Activated CD4-positive, alpha-beta T cell treated with anti-CD3 and anti-CD28 coated beads, Interleukin-10, Interleukin-2, amounts not matched to agents 100 ng/mL and 50 ng/mL, durations not matched to agents 16 hours and 8 hours (primary cell): ENCODE measurements around the gene EDIL3.

Source experiments
- DNase-seq: peaks from one replicate; pipeline ENCODE4 v3.0.0-alpha.2; 2020

Gene EDIL3

DNA sequence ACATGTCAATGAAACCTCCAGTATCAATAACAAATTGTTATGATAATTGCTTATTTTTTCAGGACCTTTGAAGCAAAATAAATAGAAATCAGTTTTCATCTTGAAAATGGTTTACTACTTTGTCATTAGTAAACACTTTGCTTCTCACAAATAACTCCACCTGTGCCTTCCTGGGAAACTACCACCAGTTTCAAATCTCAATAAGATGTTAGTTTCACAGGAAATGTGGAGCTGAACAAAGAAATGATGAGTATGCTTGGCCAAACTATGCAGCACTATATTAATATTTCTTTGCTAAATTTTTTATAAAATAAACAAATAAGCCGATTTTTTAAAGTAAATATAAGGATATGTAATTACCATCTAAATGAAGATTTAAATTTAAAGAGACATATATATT, 442.5 kb downstream of the EDIL3 start:
- no peak for DNase-seq

DNA sequence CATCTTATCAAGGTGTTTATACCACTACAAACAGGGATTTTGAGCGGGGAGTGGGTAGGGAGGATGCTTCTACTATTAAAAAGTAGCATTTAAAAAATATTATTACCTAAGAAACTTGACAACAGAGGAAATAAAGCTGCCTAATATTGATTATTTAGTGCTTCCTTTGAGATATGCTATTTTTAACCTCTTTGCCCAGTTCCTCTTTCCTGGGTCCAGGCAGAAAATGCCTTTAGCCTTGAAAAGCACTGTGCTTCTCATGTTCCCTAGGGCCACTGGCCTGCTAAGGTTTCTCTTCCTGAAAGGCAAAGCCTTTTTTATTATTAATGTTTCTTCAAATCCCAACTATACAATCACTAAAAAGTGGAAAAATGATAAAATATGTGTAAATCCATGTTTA, 446.8 kb downstream of the EDIL3 start:
- DNase-seq = no peak

DNA sequence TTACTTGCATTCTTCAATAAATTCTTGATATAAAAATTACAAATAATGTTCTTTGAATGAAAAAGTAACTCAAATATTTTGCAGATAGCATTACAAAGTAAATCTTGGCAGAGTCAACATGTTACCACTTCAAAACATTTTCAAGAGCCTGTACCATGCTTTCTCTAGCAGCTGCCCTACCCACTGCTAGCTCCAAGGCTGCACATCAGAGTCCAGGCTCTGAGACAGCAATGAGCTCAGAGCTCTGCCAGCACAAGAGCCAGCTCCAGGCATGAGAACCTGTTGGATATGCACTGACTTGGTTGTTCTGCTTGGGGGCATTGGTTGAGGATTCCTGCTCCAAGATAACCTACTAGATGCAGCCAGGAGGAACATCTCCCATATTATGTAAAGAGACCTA, 452.7 kb downstream of the EDIL3 start:
- DNase-seq = no peak

DNA sequence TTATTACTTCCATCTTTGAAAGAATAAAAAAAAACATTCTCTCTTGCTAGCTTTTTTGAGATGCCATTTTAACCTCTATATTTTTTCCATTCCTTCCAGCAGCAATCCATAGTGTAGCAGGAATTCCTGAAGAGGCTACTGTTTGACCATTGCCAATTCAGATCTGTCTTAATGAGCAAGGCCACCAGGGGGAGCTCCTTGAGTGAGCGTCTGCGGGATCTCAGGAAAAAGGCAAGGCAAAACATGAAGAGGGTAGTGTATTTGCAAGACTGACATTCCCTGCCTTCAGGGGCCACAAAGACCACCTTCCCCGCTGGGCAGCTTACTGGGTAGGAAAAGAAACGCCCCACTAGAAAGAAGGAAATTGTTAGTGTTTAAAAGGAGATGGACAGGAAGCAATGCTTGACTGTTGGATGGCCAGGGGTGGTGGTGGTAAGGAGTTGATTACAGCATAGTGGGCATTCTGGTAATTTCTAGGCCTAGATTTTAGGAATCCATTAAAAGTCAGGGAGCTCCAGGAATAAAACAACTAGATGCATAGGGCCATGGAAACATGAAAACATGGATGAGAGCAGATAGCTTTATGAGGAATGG, 457.4 kb downstream of the EDIL3 start:
- peak; percentile 34 for DNase-seq

DNA sequence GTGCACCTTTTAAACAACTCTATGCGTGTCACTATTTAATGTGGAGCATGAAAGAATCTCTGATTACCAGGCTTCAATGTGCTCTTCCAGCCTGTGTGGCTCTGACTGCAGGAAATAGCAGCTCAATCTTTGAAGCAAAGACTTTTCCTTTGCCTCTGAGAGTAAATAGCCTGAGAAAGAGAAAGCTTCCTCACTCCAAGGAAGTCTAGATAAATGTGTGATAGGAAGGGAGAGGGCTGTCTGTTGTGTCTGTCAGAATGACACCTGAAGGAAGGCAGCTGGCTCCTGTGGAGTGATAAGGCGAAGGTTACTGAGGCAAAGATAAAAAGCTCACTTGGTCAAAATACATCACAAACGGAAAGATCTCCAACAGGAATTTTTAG, 458.7 kb downstream of the EDIL3 start:
- no peak for DNase-seq

DNA sequence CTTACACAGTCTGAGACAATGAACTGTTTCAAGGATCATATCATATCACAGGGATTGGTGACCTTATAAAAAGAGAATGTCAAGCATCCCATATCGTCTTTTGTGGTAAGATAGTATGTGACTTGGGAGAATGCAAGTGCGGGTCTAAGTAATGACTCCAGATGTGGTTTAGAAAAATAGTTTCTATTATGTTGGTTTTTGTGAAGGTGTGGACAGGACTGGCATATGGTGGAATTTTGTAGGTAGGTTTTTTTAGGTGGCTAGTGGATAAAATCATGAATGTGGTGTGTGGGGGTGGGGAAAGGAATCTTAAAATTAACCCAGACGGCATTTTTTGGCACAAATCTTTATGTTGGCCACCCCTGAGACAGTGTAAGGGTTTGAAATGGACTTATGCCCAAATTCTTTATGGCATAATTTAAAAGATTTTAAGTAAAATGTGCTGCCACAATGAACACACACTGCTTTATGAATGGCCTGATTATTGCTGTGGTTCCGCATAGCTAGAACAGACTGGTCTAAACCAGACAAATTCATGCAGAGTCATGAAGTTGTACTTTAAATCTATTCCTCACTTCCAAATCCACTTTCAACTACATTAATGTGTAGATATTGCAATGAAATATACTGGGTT, 459.2 kb downstream of the EDIL3 start:
- no peak for DNase-seq

DNA sequence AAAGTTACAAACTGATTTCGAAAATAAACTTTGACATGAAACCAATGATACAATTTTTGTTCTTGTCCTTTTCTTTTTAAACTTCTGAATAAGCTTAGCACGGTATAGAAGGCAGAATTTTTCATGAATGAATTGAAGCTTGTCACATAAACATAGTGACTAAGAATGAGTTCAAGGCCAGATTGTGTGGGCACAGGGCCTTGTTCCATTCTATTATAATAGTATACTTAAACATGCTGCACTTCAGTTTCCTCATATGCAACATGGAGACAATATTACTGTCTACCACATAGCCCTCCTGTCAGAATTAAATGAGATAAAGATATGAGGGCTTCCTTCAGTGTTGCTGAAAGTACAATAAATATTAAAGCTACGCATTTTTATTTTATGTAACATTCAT, 459.8 kb downstream of the EDIL3 start:
- DNase-seq = no peak

DNA sequence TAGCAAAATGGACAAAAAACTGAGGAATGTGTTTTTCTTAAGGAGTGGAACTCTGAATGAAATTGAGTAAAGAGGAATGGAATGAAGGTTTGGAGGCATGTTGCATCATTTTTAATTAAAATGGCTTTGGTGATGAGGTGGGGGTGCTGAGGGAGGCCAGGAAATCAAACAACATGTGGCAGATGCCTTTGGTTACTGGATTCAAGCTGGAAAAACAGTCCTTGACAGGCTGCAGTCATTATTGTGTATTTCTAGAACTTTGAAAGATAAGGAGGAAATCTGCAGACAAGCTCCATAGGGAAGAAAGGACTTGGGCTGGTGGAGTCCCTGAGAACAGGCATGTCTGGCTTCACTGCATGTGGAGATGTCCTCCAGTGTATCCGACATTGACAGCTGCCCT, 460.5 kb downstream of the EDIL3 start:
- DNase-seq = no peak

DNA sequence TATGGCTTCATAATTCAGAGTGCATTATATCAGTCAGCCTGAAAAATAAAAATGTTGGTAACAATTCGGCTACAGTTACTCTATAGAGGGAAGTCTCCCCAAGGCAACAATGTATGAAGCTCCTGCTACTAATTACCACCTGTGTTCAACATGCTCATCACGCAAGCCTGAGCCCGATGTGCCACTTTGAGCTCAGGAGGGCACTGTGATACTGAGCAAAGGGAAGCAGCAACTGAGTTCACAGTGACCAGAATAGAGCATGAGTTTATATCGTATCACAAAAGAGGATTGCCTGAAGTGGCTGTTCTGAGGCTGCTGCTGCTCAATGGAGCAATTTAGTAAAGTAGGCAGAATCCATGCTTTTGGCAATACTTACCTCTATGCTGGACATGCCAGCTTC, 462.0 kb downstream of the EDIL3 start:
- DNase-seq = no peak

DNA sequence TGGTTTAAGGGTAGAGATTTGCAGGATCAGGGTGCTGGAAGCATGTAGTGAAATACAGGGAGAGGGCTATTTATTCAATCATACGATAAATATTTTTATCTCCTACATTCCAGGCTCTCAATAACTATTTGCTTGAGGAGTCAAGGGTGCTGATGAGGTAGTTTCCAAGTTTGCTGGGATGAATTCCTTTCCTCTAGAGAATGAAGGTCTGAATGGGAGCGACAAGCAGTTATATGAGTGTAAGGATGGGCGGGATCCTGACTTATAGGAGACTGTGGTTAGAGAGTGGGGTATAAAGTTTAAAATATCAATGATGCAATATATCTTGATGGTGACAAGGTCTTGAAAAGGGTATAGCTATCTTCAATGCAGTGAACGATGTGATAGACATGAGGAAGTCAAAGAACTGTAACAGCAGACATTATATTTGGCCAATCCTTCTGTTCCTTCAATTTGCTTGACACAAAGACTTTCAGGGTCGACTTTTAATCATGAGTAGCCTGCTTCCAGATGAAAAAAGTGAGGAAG, 462.9 kb downstream of the EDIL3 start:
- DNase-seq = no peak

DNA sequence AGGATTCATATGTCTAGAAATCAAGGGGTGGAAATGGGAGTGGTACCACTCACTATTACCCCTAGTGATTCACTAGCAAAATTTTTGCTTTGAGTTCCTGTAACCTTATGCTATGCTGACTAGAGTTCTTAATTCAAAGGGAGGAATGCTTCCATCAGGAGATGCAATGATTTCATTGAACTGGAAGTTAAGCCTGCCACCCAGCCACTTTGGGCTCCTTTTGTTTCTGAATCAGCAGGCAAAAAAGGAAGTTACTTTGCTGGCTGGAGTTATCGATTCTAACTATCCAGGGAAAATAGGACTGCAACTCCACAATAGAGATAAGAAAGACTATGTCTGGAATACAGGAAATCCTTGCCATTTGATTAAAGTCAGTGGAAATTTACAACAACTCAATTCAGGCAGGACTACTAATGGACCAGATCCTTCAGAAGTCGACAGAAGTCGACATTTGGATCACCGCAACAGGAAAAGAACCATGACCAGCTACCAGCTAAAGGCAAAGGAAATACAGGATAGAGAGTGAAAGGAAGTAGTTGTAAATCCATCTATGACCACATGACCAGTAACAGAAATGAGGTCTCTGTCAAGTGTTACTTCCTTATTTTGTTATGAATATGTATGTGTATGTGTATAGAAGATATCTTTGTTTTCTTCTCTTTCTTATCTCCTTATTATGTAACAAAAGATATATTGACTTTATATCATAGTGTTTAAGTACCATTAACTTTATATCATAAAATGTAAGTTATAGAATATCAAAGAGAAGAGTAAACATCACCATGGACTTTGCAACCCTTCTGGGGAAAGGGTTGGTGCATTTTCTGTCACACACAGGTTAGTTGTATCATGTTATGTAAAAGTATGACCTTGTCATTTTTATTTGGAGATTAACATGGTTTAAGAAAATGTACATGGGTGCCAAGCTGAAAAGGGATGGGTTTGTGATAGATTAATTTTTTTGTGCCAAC, 465.3 kb downstream of the EDIL3 start:
- no peak for DNase-seq

DNA sequence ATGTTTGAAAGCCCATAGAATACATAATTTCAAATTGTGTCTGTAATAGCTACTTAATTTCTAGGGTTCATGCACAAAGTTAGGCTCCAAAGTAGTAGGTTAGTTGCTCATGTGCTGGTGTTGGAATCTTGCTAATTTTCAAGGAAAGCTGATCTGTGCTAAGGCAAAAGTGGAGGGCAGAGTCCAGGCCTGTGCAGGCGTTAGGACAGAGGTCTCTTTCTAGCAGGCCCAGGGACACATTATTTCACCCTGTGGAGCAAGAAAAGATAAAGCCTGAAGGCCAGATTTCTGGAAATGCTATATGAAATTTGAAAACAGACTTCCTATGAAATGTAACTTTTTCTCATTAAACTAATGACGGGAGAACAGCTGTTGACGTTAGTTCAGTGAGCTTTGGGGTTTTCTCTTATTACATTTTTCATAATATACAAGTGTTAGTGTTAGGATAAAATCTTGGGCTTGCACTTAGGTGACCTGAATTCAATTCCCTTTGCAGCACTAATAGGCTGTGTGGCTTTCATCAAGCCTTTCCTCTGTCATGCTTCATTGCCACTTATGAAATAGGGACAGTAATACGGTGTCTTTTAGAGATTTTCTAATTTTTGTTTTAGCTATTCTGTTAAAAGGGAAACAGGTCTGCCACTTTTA, 467.3 kb downstream of the EDIL3 start:
- DNase-seq = no peak

DNA sequence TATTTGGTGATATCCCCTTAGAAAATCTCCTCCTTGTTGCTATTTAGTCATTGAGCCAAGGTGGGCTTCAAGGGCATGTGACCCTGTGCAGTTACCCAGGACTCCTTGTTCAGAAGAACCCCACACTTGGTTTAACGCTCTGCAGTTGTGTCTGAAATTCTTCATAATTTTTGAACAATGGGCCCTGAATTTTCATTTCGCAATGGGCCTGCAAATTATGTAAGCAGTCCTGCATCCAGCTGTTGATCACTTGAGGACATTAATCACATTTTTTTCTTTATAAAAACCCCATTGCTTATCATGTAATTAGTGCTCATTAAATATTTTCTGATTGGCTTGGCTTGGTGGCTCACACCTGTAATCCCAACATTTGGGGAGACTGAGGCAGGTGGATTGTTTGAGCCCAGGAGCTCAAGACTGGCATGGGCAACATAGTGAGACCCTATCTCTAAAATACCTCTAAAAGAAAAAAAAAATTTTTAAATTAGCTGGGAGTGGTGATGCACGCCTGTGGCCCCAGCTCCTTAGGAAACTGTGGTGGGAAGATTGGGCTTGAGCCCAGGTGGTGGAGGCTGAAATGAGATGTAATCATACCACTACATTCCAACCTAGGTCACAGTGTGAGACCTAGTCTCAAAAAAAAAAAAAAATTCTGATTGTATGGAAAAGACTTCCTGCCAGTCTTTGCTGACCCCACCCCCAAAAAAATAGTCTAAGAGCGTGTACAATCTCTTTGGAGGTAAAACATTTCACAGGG, 469.8 kb downstream of the EDIL3 start:
- no peak for DNase-seq

DNA sequence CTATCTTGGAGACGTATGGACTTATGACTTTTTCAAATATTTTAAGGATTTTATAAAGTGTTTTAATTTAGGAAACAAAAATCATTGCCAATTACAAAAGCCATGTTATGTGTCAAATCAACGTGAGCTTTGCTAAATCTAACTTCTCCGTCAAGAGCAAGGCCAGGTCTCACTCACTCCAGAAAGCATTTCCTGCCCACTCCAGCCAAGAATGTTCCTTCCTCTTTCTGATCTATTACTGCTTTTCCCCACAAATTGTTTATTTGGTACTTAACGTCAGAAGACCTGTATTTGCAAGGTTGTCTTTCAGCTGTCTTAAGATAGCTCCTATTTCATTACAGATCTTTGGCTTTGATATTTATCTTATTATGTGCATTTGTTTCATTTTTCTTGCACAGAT, 470.5 kb downstream of the EDIL3 start:
- DNase-seq = no peak

DNA sequence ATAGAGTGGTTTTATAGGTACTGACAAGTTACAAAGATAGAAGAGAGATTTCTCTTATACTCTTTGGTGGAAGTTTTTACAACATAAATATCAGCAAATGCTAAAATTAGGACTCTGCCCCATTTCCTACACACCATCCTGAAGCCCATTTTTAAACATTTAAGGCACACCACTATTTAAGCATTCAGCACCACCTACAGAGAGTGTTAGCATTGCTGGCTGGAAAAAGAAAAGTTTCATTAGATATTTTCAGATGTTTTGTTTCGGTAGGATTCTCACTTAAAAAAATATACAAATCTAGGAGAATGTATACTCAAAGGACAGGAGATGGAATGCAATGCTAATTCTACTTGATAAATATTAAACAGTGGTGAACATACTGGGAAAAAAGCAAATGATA, 471.1 kb downstream of the EDIL3 start:
- DNase-seq = no peak

DNA sequence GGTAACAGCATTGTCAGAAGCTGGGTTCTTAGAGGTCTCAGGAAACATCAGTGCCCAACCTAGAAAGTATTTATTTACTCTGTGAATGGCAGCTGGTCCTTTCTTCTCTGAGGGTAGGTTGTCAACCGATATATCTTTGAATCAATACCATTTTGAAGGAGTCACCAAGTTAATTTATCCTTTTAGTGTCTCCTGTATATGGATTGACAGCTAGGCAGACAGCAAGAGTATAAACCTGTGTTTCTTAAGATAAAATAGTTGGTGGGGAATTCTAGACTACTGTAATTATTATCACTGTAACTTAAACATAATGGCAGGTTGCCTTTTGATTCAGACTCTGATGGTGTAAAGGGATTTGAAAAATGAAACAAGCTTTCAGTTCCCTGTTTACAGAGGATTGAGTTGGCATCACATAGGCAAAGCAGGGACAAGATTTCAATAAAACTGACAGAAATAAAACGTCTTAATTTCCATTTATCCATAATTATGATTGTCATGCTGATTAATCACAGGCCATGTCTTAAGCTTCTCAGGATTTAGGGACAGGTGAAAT, 473.2 kb downstream of the EDIL3 start:
- DNase-seq = no peak

DNA sequence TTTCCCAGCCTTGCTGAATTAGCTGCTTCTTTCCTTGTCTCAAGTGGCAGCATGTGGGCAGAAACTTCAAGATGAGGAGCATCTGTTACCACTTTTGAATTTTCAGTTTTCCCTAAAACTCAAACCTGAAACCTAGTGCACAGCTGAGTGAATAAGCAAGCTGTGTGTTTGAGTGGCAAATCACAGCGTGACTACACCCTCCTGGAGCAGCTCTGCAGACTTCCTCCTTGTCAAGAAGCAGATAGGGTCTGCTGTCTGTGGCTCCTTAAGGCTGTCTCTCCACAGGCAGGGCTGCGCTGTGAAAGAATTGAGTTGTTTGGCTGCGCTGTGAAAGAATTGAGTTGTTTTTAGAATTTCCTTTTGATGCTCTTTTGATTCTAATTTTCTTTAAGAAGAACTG, 484.4 kb downstream of the EDIL3 start:
- DNase-seq = no peak

DNA sequence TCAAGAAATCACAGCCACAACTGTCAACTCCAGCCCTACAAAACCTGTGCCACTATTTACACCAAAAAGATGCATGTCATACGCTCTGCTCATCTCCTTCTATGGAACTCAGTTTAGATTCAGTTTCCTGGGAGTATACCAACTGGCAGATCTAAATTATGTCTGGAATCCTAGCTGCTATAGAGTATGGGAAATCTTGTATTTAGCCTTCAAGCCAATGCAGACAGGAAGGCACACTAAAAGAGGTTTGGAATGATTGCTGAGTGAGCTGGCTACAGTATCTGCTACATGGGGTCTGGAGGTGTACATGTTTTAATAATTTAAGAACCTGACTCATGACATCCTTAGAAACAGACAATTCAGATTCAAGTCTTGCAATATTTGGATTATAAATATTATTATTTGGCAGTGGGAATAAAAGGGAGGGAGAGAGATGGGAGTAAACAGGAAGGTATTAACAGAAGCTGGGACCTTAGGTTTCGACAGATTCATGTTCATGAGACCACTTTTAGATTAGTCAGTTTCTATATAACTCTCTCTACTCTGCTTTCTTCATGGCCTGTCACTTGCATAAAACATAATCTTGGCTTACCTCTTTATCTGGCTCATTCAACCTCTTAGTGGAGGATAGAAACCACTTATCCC, 485.2 kb downstream of the EDIL3 start:
- no peak for DNase-seq

DNA sequence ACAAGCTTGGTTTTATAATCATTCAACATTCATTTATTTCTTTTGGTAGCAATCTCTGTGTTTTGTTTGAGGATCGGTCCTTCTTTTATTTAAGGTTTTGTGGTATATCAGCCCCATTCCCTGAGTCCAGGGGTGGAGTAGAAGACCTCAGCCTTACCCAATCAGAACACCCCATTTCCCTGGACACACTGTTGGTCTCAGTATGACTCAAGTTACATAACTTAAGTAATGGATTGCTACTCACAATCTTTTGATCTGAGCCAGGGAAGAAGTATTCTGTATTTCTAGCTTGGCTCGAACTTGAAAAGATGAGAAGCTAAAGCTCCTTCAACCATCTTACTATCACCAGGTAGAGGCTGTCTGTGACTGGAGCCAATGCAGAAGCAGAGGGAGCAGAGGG, 488.8 kb downstream of the EDIL3 start:
- DNase-seq = no peak

DNA sequence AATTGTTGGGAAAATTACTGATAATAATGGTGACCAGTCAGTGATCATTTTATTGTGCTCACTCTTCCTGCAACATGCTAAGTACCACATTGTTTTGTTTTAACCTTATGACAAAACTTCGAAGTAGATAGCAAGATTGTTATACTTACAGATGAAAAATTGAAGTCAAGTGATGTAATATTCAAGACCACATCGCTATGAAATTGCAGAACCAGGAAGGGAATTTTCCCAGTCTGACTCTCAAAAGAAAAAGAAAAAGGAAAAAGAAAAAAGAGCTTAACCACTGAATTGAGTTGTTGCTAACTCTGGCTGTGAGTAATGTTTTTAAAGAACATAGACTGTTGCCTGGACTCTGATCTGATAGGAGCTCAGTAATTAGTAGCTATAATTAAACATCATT, 493.4 kb downstream of the EDIL3 start:
- DNase-seq = no peak
